Activated T-cell treated with anti-CD3 and anti-CD28 coated beads, Interleukin-2, amount 50 U/mL, for 4 hours (primary cell): ENCODE results near the gene TGM6. TPM values are rescaled to one million over a fixed set of nuclear protein-coding genes. Genes with fewer than 3 reads are reported as not detected.
"Not testable (repeated sequence)": the region's sequence is repeated elsewhere in the genome, so short reads cannot be mapped to it uniquely, and the experiment has no call there.

ENCODE experiments used
- ATAC-seq, 2 donors: fragments of 200-7000 bp; cut with Tn5 transposase; one replicate each; pipeline ENCODE4 v1.10.0; 2021
- DNase-seq: peaks from one replicate; pipeline ENCODE4 v3.0.0-alpha.2; 2020
- H3K27me3 Mint-ChIP-seq: one replicate; pipeline ENCODE4 v1.8.0; 2021; ENCODE audit warnings: low read depth, mixed read lengths
- H3K36me3 Mint-ChIP-seq: one replicate; pipeline ENCODE4 v1.8.0; 2022; ENCODE audit warnings: mixed read lengths; ENCODE audit not compliant: insufficient read depth
- H3K4me1 Mint-ChIP-seq: one replicate; pipeline ENCODE4 v1.8.0; 2021; ENCODE audit warnings: low read depth, mixed read lengths
- H3K4me3 Mint-ChIP-seq: one replicate; pipeline ENCODE4 v1.8.0; 2021; ENCODE audit warnings: mild to moderate bottlenecking, moderate library complexity, mixed read lengths
- H3K9me3 Mint-ChIP-seq: one replicate; pipeline ENCODE4 v1.8.0; 2021; ENCODE audit warnings: mixed read lengths
- total RNA-seq, 3 donors: library from RNA; stranded (reverse); gene quantifications; one replicate each; pipeline ENCODE4 v1.2.1, GENCODE V29; 2021

Gene TGM6
- total RNA-seq, 3 donors from 2014 or later, result not detected

DNA sequence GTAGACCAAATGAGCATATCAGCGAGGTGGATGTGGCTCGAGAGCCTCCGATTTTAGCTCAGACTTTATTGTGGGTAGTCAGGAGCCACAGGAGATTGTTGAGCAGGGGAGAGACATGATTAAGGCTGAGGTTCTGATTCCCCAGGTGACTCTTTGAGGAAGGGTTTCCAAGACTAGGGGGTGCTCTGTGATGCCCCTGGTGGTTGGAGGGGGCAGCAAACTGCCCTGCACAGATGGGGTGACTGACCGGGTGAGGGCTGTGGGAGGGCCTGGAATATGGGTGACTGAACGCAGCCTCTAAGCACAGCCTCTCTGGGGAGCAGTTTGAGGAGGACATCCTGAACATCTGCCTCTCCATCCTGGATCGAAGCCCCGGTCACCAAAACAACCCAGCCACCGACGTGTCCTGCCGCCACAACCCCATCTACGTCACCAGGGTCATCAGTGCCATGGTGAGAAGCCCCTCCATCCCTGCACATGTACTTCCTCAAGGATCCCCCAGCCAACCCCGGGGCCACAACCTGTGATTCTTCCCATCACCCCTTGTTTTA is 17.0 kb downstream of the TGM6 start:
- no peak for ATAC-seq
- H3K4me1 Mint-ChIP-seq, result no peaks in the 10 kb centered on the region
- peaks cover 3% of the 10 kb centered on the region for H3K27me3 Mint-ChIP-seq
- no peak overlapping the region for H3K4me3 Mint-ChIP-seq
- peaks cover 4% of the 10 kb centered on the region for H3K9me3 Mint-ChIP-seq
- no peaks in the 10 kb centered on the region for H3K36me3 Mint-ChIP-seq
- DNase-seq, result no peak

DNA sequence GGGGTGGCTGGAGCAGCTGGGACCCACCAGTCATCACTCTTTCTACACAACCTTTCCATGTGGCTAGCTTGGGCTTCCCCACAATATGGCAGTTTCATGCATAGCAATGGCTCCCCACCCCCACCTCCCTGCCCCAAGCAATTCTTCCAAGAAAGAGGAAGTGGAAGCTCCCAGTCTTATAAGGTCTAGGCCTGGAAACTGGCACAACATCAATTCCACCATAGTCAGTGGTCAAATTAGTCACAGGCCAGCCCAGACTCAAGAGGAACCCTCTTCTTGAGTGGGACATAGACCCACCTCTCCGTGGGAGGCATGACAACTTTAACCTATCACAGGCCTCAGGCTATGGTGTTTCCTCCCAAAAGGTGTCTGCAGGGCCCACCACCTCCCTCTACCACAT is 17.7 kb downstream of the TGM6 start:
- ATAC-seq, result no peak
- H3K4me1 Mint-ChIP-seq, result no peaks in the 10 kb centered on the region
- H3K4me3 Mint-ChIP-seq, result no peak overlapping the region
- peaks cover 4% of the 10 kb centered on the region for H3K9me3 Mint-ChIP-seq
- no peak for DNase-seq
- H3K36me3 Mint-ChIP-seq, result no peaks in the 10 kb centered on the region
- H3K27me3 Mint-ChIP-seq, result peaks cover 3% of the 10 kb centered on the region

DNA sequence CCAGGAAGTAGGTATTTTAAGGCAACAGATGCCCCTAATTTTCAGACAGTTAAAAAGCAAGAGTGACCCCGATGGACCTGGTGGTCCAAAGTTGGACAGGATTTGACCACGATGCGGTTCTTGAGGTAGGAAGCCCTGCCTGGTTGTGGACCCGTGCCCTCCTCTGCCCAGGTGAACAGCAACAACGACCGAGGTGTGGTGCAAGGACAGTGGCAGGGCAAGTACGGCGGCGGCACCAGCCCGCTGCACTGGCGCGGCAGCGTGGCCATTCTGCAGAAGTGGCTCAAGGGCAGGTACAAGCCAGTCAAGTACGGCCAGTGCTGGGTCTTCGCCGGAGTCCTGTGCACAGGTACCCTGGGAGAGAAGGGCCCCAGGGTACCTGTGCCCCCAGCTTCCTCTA is 18.7 kb downstream of the TGM6 start:
- Mint-ChIP-seq H3K9me3 (peaks cover 4% of the 10 kb centered on the region), H3K4me1 (no peaks in the 10 kb centered on the region), H3K36me3 (no peaks in the 10 kb centered on the region), H3K27me3 (peaks cover 3% of the 10 kb centered on the region), H3K4me3 (no peak overlapping the region)
- ATAC-seq (no peak), DNase-seq (no peak)

DNA sequence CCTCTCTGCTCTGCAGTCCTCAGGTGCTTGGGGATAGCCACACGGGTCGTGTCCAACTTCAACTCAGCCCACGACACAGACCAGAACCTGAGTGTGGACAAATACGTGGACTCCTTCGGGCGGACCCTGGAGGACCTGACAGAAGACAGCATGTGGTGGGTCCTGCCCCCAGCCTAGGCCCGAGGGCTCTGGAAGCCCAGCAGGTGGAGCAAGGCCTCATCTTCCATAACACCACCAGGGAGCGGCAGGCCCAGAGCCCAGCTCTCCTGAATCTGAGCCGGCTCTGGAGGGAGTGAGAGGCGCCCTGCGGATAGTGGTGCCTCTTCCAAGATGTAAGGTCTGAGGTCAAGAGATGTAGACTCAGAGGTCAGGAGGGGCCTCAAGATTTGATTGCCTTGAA is 19.6 kb downstream of the TGM6 start:
- no peak overlapping the region for H3K4me3 Mint-ChIP-seq
- DNase-seq (no peak), ATAC-seq (no peak)
- peaks cover 4% of the 10 kb centered on the region for H3K9me3 Mint-ChIP-seq
- H3K36me3 Mint-ChIP-seq, result no peaks in the 10 kb centered on the region
- H3K27me3 Mint-ChIP-seq, result peaks cover 3% of the 10 kb centered on the region
- H3K4me1 Mint-ChIP-seq, result no peaks in the 10 kb centered on the region

DNA sequence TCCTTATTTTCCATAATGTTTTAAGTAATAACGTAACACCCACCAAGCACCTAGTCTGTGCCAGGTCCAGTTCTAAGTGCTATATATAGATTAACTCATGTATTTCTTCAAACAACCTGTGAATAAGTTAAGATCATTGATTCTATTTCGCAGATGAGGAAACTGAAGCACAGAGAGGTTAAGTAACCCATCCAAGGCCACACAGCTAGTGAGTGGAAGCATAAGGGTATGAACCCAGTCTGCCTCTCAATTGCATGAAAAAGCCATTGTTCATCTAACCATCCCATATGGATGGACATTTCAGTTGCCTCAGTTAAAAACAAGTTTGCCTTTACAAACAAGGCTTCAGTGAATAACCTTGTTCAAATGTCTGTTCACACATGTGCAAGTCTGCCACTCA is 20.8 kb downstream of the TGM6 start:
- H3K4me1 Mint-ChIP-seq, result no peaks in the 10 kb centered on the region
- no peak for DNase-seq
- no peak for ATAC-seq
- H3K36me3 Mint-ChIP-seq, result no peaks in the 10 kb centered on the region
- peaks cover 4% of the 10 kb centered on the region for H3K9me3 Mint-ChIP-seq
- H3K27me3 Mint-ChIP-seq, result peaks cover 8% of the 10 kb centered on the region
- H3K4me3 Mint-ChIP-seq, result no peak overlapping the region

DNA sequence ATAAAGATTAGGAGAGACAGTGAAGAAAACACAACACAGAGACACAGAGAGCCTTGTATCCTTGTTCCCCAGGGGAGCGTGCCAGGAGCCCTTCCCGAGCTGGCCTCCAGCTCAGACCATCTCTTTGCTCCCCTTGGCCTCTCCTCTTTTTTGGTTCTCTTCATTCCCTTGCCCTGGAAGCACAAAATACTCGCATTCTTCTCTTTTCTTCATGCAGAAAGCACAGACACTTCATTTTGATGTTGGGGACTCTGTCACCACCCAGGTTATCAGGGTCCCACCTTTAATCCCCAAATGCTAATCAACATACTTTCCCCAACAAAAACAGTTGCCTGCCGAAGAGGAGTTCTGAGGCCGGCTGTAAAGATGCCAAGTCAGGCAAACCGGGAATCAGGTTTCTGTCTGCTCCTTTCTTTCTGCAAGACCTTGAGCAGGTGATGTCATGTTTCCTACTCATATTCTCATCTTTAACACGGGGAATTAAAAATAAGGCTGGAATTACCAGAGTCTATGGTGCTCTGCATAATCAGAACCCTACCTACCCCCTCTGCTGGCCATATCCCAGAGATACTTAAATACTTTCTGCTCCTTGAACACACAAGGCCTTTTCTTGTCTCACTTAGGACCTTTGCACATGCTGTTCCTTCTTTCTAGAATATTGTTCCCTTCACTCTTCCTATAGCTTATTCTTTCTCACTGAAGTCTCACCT is 21.7 kb downstream of the TGM6 start:
- ATAC-seq, result no peak

DNA sequence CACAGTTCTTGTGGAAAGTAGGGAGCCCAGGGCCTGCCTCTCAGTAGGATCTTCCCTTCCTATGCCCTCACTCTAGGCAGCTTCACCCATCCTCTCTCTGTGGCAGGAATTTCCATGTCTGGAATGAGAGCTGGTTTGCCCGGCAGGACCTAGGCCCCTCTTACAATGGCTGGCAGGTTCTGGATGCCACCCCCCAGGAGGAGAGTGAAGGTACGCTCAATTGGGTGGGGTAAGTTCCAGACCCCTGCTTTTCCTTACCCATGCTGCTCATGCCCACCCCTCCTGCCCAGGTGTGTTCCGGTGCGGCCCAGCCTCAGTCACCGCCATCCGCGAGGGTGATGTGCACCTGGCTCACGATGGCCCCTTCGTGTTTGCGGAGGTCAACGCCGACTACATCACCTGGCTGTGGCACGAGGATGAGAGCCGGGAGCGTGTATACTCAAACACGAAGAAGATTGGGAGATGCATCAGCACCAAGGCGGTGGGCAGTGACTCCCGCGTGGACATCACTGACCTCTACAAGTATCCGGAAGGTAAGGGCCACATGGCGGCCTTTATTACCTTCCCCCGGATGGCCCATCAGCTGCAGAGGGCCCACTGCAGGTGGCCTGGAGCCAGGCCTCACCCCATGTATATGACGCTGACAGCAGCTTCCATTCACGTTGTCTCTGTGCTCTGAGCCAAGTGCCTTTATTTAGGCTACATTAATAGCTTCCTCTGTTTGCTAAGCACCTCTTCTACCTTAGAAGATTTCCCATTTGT is 22.8 kb downstream of the TGM6 start:
- DNase-seq, result no peak
- Mint-ChIP-seq H3K9me3 (no peaks in the 10 kb centered on the region), H3K4me3 (no peak overlapping the region), H3K4me1 (no peaks in the 10 kb centered on the region), H3K36me3 (no peaks in the 10 kb centered on the region), H3K27me3 (peaks cover 11% of the 10 kb centered on the region)
- no peak for ATAC-seq

More for the DNA sequence above, 21.7 kb downstream of the TGM6 start:
- Mint-ChIP-seq H3K9me3 (peaks cover 4% of the 10 kb centered on the region), H3K27me3 (peaks cover 4% of the 10 kb centered on the region), H3K4me3 (no peak overlapping the region), H3K36me3 (no peaks in the 10 kb centered on the region), H3K4me1 (no peaks in the 10 kb centered on the region)
- DNase-seq, result no peak

DNA sequence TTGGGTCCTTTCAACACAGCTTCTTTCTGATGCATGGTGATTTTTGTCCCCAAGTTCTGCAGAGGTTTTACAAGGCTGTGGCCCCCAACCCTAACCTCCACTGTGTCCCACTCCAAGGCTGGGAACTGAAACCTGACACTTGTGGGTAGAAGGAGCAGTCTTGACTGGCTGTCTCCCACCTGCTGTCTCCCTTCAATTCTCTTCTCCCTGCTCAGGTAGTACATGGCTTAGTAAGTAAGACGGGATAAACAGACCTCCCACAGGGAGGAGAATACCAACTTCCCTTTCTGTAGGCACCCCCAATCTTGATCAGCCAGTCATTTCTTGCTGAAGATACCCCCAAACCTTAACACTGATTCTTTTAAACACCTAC is 25.0 kb downstream of the TGM6 start:
- DNase-seq (no peak), ATAC-seq (no peak)
- Mint-ChIP-seq H3K4me3 (no peak overlapping the region), H3K9me3 (no peaks in the 10 kb centered on the region), H3K4me1 (no peaks in the 10 kb centered on the region), H3K36me3 (no peaks in the 10 kb centered on the region), H3K27me3 (peaks cover 29% of the 10 kb centered on the region)

DNA sequence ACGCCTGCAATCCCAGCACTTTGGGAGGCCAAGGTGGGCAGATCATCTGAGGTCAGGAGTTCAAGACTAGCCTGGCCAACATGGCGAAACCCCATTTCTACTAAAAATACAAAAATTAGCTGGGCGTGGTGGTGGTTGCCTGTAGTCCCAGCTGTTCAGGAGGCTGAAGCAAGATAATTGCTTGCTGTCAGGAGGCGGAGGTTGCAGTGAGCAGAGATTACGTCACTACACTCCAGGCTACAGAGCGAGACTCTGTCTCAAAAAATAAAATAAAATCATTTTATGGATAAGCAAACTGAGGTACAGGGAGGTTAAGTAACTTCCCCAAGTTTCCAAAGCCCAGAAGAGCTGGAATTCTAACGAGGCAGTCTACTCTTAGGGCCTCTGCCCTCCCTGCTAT is 26.7 kb downstream of the TGM6 start:
- H3K4me3 Mint-ChIP-seq, ATAC-seq, H3K9me3 Mint-ChIP-seq, H3K36me3 Mint-ChIP-seq, DNase-seq, H3K4me1 Mint-ChIP-seq: not testable (repeated sequence)
- peaks cover 39% of the 10 kb centered on the region for H3K27me3 Mint-ChIP-seq

DNA sequence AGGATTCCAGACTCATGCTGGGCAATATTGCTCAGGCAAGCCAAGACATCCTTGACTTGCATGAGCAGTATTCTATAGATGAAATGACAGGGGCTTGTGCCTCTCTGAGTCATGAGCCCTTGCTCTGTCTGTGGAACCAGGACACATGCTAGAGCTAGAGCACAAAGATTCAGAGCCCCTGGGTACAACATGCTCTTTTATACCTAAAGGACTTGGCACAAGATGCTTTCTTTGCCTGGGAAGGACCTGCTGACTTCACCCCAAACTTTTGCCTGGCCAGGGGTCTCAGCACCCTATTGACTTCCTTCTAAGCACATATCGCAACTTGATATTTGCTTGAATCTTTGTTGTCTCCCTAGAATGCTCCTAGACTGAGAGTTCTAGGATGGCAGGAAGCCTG is 27.4 kb downstream of the TGM6 start:
- DNase-seq (no peak), ATAC-seq (no peak)
- H3K4me1 Mint-ChIP-seq, result no peaks in the 10 kb centered on the region
- H3K9me3 Mint-ChIP-seq, result no peaks in the 10 kb centered on the region
- H3K27me3 Mint-ChIP-seq, result peaks cover 40% of the 10 kb centered on the region
- no peak overlapping the region for H3K4me3 Mint-ChIP-seq
- no peaks in the 10 kb centered on the region for H3K36me3 Mint-ChIP-seq

DNA sequence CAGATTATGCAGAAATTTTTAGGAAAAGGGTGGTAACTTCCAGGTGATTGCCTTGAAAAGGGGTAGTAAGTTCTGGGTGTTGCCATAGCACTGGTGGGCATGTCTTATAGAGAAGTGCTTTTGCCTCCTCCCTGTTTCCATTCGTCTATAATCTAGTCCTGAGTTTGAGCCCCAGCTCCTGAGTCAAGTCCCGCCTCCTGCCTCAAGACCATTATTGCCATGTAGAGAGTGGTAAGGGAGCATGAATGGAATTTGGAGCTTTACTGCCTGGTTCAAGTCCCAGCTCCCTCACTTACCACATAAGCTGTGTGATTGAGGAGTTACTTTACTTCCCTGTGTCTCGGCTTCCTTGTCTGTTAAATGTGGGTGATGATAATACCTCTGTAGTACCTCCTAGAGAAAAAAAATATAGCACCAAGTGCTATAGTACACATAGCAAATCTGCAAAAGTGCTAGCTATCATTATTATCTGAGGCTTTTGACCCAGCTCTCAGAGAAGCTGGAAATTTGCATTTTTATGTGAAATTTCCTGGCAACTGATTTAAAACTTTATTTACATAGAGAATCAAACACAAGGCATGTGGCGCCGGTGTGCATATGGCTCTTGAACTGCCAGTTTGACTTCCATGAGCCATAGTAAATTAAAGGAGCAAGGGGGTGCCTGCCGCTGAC is 36.0 kb downstream of the TGM6 start:
- ATAC-seq, result no peak
- Mint-ChIP-seq H3K9me3 (no peaks in the 10 kb centered on the region), H3K36me3 (no peaks in the 10 kb centered on the region), H3K4me1 (no peaks in the 10 kb centered on the region), H3K27me3 (peaks cover 18% of the 10 kb centered on the region), H3K4me3 (no peak overlapping the region)
- DNase-seq, result no peak

DNA sequence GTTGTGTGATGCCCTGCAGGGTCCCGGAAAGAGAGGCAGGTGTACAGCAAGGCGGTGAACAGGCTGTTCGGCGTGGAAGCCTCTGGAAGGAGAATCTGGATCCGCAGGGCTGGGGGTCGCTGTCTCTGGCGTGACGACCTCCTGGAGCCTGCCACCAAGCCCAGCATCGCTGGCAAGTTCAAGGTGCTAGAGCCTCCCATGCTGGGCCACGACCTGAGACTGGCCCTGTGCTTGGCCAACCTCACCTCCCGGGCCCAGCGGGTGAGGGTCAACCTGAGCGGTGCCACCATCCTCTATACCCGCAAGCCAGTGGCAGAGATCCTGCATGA is 36.5 kb downstream of the TGM6 start:
- no peaks in the 10 kb centered on the region for H3K4me1 Mint-ChIP-seq
- H3K36me3 Mint-ChIP-seq, result no peaks in the 10 kb centered on the region
- H3K9me3 Mint-ChIP-seq, result no peaks in the 10 kb centered on the region
- DNase-seq (no peak), ATAC-seq (no peak)
- no peak overlapping the region for H3K4me3 Mint-ChIP-seq
- peaks cover 17% of the 10 kb centered on the region for H3K27me3 Mint-ChIP-seq

DNA sequence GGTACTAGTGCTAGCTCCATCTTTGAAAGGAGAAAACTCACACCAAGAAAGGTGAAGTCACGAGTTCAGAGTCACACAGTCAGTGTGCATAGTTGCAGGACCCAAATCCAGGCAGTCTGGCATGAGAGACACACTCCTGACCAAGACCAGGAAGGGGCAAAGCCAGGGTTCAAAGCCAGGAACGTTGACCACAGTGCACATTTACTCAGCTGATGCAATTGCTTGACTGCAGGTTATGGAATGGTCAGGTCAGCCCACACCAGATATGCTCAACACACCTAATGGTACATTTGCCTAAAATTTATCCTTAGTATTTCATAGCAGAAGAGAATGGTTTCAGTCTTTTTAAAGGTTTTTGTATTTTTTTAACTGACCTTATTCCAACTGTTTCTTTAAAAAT is 37.7 kb downstream of the TGM6 start:
- ATAC-seq (no peak), DNase-seq (no peak)
- H3K9me3 Mint-ChIP-seq, result no peaks in the 10 kb centered on the region
- H3K27me3 Mint-ChIP-seq, result peaks cover 13% of the 10 kb centered on the region
- H3K36me3 Mint-ChIP-seq, result no peaks in the 10 kb centered on the region
- H3K4me1 Mint-ChIP-seq, result no peaks in the 10 kb centered on the region
- H3K4me3 Mint-ChIP-seq, result no peak overlapping the region

DNA sequence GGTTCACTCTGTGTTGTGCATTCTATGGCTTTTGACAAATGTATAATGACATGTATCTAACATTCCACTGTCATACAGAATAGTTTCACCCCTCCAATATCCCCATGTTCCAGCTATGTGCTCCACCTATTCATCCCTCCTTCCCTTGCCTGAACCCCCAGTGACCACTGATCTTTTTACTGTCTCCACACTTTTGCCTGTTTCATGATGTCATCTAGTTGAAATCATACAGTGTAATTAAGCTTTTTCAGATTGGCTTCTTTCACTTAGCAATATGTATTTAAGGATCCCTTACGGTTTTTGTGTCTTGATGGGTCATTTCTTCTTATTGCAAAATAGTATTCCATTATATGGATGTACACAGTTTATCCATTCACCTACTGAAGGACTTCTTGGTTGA is 39.8 kb downstream of the TGM6 start:
- H3K27me3 Mint-ChIP-seq, result peaks cover 9% of the 10 kb centered on the region
- no peaks in the 10 kb centered on the region for H3K4me1 Mint-ChIP-seq
- ATAC-seq, result no peak
- no peaks in the 10 kb centered on the region for H3K36me3 Mint-ChIP-seq
- H3K9me3 Mint-ChIP-seq, result no peaks in the 10 kb centered on the region
- H3K4me3 Mint-ChIP-seq, result no peak overlapping the region
- DNase-seq, result no peak

DNA sequence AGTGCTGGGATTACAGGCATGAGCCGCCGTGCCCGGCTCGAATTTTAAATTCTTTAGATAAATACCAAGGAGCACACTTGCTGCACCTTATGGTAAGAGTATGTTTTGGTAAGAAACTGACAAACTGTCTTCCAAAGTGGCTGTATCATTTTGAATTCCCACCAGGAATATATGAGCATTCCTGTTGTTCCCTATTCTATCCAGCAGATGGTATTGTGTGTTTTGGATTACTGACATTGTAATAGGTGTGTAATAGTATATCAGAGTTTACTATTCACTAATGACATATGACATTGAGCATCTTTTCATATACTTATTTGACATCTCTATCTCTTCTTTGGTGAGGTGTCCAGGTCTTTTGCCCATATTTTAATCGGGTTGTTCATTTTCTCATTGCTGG is 40.5 kb downstream of the TGM6 start:
- H3K36me3 Mint-ChIP-seq, result no peaks in the 10 kb centered on the region
- H3K27me3 Mint-ChIP-seq, result peaks cover 9% of the 10 kb centered on the region
- no peak for ATAC-seq
- no peak for DNase-seq
- no peaks in the 10 kb centered on the region for H3K4me1 Mint-ChIP-seq
- no peak overlapping the region for H3K4me3 Mint-ChIP-seq
- H3K9me3 Mint-ChIP-seq, result no peaks in the 10 kb centered on the region
